ENCODE results near the gene PLAGL1.

Gene PLAGL1

GRCh38 chr6:143973097-143973966, 34.7 kb downstream of the PLAGL1 start:
- no peak for TF ChIP-seq CTCF (IDR thresholded peaks at IDR 0.05; ENCODE audit: insufficient read depth, low read length, poor library complexity, severe bottlenecking)
- no peaks in the 10 kb centered on the region for H3K36me3 ChIP-seq (ENCODE audit: control insufficient read depth, insufficient read depth, low read length)
- DNase-seq (ENCODE audit: extremely low read depth, insufficient read length): no peak
- H3K27me3 ChIP-seq (replicated peaks; ENCODE audit: control insufficient read depth, insufficient read depth, low read length): no peaks in the 10 kb centered on the region
- H3K4me3 ChIP-seq (replicated peaks; ENCODE audit: low read depth, low read length): no peak overlapping the region

GRCh38 chr6:143971482-143972205, 36.4 kb downstream of the PLAGL1 start:
- H3K27me3 ChIP-seq (replicated peaks; ENCODE audit: control insufficient read depth, insufficient read depth, low read length): no peaks in the 10 kb centered on the region
- no peak for DNase-seq (ENCODE audit: extremely low read depth, insufficient read length)
- no peak overlapping the region for H3K4me3 ChIP-seq (replicated peaks; ENCODE audit: low read depth, low read length)
- H3K36me3 ChIP-seq (ENCODE audit: control insufficient read depth, insufficient read depth, low read length): no peaks in the 10 kb centered on the region
- TF ChIP-seq CTCF (IDR thresholded peaks at IDR 0.05; ENCODE audit: insufficient read depth, low read length, poor library complexity, severe bottlenecking): no peak

GRCh38 chr6:143970456-143971218, 37.4 kb downstream of the PLAGL1 start:
- TF ChIP-seq CTCF (IDR thresholded peaks at IDR 0.05; ENCODE audit: insufficient read depth, low read length, poor library complexity, severe bottlenecking): no peak
- H3K4me3 ChIP-seq (replicated peaks; ENCODE audit: low read depth, low read length): no peak overlapping the region
- H3K36me3 ChIP-seq (ENCODE audit: control insufficient read depth, insufficient read depth, low read length): no peaks in the 10 kb centered on the region
- no peaks in the 10 kb centered on the region for H3K27me3 ChIP-seq (replicated peaks; ENCODE audit: control insufficient read depth, insufficient read depth, low read length)
- DNase-seq (ENCODE audit: extremely low read depth, insufficient read length): no peak

DNA sequence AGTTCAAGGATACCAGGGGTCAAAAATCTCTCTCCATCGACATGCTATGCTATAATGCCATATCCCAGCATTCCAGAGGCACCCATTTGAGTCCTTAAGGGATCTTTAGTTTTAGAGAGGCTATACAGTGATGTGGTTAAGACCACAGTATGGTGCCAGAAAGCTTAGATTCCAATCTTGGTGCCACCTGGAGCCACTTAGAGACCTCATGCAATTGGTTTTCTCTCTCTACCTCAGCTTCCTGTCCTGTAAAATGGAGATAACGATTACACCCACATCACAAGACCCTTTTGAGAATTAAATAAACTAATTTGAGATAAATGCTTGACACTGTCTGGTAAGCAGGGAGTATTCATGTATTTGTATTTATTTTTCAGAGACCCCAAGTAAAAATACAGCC, 39.0 kb downstream of the PLAGL1 start:
- H3K27me3 ChIP-seq (replicated peaks; ENCODE audit: control insufficient read depth, insufficient read depth, low read length): no peaks in the 10 kb centered on the region
- no peak overlapping the region for H3K4me3 ChIP-seq (replicated peaks; ENCODE audit: low read depth, low read length)
- H3K36me3 ChIP-seq (ENCODE audit: control insufficient read depth, insufficient read depth, low read length): no peaks in the 10 kb centered on the region; the same call in 1 of the 2 replicates
- DNase-seq (ENCODE audit: extremely low read depth, insufficient read length): no peak
- no peak for TF ChIP-seq CTCF (IDR thresholded peaks at IDR 0.05; ENCODE audit: insufficient read depth, low read length, poor library complexity, severe bottlenecking)

DNA sequence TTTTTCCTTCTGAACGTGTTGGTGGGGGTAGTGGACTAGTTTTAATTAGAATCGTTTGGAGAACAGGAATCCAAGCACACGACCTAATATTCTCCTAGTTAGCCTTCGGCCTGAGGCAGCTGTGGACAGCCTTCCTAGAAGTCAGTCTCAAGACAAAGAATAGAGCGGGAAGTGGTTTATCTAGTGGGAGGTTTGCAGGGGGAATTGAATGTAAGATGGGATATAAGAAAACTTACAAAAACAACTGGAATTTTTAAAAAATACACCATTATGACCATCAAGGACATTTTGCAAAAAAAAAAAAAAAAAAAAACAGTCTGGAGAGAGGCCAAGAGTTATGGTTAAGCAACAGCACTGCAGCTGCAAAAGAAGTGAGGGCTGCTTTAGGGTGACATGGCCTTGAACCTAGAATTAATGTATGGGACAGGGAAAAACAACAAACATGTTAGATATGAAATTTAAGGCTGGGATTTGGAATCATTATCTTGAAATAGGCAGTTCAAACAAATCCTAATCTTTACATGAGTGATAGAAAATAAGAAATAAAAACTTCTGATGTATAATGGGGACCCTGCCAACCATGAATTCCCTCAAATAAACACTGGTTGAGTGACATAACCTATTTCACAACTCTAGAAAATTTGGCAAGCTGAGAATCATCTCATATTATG, 40.2 kb downstream of the PLAGL1 start:
- DNase-seq (ENCODE audit: extremely low read depth, insufficient read length): no peak

More for the DNA sequence above, 40.2 kb downstream of the PLAGL1 start:
- no peak for TF ChIP-seq CTCF (IDR thresholded peaks at IDR 0.05; ENCODE audit: insufficient read depth, low read length, poor library complexity, severe bottlenecking)
- Histone ChIP-seq H3K27me3 (replicated peaks; ENCODE audit: control insufficient read depth, insufficient read depth, low read length) (no peaks in the 10 kb centered on the region), H3K4me3 (replicated peaks; ENCODE audit: low read depth, low read length) (no peak overlapping the region), H3K36me3 (ENCODE audit: control insufficient read depth, insufficient read depth, low read length) (no peaks in the 10 kb centered on the region; the same call in 1 of the 2 replicates)
